Stimulated activated CD8-positive, alpha-beta memory T cell treated with anti-CD3 and anti-CD28 coated beads, Interleukin-4, amount 100 ng/mL, for 48 hours (primary cell): ENCODE measurements around the gene NR2F1-AS1.
"Not testable (repeated sequence)": the region's sequence is repeated elsewhere in the genome, so short reads cannot be mapped to it uniquely, and the experiment has no call there.

Experiments used
- DNase-seq: peaks from one replicate; pipeline ENCODE4 v3.0.0-alpha.2; 2020

The NR2F1-AS1 gene

DNA sequence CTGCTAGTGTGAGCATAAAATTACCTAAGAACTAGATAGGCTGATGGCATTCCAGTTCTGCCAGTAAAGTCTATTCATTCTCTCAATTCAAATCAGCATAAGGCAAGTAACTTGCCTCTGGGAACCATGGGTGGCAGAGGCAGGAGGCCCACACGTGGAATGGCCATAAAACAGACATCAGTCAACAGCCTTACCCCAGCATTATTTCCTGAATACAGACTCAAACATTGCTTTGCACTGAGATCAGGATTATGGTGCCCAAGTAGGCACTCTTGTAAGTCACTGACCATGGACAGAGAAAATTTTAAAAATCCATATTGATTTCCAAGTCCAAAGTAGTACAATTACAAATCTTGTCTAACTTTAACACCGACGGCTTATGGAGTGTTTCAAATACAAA, 157.7 kb downstream of the NR2F1-AS1 start:
- no peak for DNase-seq

DNA sequence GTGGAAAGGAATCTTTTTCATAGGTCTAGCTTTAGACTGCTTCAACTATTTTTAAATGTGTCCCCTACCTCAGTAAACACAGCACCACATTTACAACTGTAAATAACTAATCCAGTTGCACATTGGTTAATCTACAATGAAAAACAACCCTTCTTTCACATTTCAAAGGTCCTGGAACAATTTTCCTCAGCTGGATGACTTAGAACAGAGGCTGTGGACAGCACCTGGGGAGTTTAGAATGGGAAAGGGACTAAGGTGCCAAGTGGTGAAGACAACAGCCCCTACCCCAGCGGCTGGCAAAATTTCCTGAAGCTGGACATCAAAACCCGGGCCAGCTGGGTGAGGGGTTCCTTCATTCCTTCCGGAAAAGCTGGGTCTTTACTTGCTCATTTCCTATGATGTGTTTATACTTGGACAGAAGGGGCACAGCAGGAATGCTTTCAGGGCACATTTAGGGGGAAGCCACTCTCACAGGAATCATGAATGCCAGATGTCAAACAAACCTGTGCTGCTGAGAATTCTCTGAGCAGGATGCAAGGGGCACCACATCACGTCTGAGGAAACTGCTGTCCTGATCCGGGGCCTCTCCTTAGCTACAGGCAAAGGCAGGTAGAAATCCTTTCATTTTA, 158.3 kb downstream of the NR2F1-AS1 start:
- no peak for DNase-seq

- no peak for DNase-seq
Measured at GRCh38 chr5:93421987-93422401, 159.0 kb downstream of the NR2F1-AS1 start.

DNA sequence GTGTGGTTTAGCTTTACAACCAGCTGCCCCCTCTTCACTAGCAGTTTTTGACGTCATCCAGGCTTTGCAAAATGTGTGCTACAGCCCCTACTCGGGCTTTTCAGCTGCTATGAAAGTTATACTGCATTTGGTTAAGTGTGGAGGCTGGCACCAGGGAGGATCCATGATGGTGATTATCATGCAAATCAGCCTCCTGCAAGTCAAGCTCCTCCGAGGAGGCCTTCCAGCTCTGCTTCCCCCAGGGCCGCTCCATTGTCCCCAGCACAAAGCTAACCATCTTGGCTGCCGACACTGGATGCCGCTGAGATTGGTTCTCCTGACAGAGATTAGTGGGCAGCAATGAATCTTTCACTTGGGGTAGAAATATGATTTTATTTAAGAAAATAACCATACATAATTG, 159.6 kb downstream of the NR2F1-AS1 start:
- DNase-seq: no peak

DNA sequence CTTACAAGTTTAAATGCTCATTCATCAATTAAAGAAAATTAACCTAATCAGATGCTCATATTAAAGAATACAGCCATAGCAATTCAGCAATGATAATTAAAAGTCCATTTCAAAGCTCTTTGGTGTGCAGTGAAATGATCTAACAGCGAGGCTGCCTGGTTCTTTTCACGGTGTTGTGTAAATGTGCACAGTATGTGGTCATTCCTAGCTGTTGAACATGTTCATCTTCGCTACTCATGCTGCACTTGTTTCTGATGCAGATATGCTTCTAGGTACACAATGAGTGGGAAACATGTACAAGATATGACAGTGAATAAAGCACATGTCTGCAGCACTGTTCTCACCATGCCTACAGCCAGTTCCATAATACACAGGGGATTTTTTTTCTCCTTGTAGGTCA, 163.5 kb downstream of the NR2F1-AS1 start:
- DNase-seq: no peak

GRCh38 chr5:93415819-93416218, 165.2 kb downstream of the NR2F1-AS1 start:
- no peak for DNase-seq

- no peak for DNase-seq
Measured at GRCh38 chr5:93411716-93412115, 169.3 kb downstream of the NR2F1-AS1 start.

DNA sequence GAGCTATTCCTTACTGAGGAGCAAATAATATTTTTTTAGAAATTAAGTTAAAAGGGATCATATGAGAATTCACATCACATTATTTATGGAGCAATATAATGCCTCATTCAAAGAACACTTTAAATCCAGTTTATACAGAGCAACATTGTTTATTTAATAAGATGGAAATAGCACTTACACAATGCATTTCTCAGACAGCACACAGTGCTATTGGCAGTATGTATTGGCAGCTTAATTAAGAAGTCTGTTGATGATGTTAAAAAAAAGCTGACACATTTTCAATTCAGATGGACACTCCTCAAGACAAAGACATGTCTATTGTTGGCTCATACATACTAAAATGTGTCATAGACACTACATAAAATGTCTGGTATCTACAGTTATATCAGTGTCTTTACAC, 171.3 kb downstream of the NR2F1-AS1 start:
- no peak for DNase-seq

DNA sequence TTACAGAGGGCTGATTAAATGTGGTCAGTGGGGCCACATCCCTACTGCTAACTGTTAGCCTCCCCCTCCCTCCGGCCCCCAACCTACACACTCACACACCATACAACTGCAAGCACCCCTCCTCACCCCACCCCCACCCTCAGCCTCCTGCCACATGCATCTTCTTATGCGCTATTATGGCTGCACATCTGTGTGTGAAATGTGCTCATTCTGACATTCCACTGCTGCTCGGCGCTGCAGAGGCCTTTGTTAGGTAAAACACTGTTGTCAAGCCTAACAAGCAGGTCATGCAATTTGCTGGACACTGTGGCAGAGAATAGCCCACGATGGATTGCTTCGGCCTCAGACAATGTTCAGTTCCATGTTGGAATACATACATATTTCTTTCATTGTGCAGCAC, 173.6 kb downstream of the NR2F1-AS1 start:
- DNase-seq: no peak

DNA sequence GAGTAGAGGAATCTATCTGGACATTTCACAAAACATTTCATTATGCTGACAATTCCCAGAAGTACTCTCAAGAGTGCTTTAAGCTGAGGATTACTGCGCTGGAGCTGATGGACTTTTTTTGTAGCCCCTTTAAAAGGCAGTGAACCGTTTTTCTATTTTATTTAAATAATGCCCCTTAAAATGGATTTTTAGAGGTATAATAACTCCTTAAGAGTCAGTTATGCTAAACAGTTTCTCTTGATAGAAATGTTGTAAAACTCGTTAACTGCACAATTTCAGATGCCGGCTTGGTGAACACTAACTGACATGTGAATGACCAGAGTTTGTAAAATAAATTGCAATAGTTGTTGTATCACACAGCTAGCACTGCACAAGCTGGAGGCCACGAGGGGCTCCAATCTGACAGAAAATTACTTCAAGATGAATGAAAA, 174.0 kb downstream of the NR2F1-AS1 start:
- DNase-seq: no peak

- no peak for DNase-seq
Measured at GRCh38 chr5:93404246-93404645, 176.8 kb downstream of the NR2F1-AS1 start.

- DNase-seq: no peak
Measured at GRCh38 chr5:93403141-93403928, 177.7 kb downstream of the NR2F1-AS1 start.

GRCh38 chr5:93402451-93402850, 178.6 kb downstream of the NR2F1-AS1 start:
- DNase-seq: no peak

GRCh38 chr5:93401634-93402213, 179.3 kb downstream of the NR2F1-AS1 start:
- DNase-seq: no peak

DNA sequence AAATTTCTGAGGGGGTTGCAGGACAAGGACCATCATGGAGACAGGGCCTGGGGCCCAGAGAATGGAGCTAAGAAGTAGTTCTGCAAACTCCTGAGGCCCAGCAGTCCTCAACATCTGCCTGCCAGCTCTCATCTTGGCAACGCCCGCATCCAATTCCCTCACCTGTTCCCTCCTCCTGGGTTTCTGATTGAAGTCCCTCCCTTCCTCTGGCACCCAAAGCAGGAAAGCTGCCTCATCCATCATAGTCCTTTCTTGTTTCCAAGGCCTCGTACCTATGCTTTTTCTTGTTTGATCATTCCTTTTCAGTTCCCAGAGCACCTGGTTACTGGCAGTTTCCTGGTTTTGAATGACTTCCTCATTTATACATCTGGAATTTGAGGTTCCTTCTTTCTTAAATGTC, 181.3 kb downstream of the NR2F1-AS1 start:
- no peak for DNase-seq

GRCh38 chr5:93395971-93396379, 185.0 kb downstream of the NR2F1-AS1 start:
- no peak for DNase-seq

DNA sequence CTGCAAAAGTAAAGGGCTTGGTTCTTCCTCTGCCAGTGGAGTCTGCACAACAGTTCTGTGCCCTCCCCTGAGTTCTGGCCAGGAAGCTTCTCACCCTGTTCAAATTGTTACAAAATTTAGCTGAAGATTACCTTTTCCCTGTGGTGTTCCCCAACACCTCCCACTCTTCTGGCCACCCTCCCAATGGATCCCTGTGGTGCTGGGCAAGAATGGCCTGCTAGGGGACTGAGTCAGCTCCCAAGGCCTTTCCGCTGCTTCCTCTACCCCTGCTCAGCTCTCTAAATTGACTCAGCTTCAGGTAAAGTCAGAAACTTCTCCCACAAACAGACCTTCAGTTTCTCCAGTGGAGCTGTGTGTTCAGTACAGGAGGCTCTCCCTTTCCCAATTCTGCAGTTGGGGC, 186.0 kb downstream of the NR2F1-AS1 start:
- DNase-seq: no peak

- DNase-seq: no peak
Measured at GRCh38 chr5:93394301-93394700, 186.7 kb downstream of the NR2F1-AS1 start.

DNA sequence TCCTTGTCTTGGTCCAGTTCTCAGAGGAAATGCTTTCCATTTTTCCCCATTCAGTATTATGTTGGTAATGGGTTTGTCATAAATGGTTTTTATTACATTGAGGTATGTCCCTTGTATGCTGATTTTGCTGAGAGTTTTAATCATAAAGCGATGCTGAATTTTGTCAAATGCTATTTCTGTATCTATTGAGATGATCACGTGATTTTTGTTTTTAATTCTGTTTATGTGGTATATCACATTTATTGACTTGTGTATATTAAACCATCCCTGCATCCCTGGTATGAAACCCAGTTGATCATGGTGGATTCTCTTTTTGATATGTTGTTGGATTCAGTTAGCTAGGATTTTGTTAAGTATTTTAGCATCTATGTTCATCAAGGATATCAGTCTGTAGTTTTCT, 189.8 kb downstream of the NR2F1-AS1 start:
- not testable (repeated sequence) for DNase-seq

DNA sequence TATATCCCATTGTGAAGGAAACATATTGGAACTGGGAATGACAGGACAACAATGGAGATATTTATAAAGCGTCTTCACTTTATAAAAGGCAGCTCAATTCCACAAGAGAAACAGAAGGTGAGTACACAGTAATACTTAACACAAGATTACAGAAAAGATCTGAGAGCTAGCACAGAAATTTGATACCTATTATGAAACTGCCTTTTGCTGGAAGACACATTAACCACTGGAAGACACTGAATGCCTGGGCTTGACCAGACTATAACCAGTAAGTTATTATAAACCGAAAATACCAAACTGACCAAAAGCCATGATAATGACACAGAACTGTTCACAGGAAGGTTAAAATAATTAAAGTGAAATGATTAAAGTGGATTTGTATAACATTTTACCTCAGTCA, 195.4 kb downstream of the NR2F1-AS1 start:
- DNase-seq: no peak

- DNase-seq: no peak
Measured at GRCh38 chr5:93384995-93385394, 196.0 kb downstream of the NR2F1-AS1 start.

DNA sequence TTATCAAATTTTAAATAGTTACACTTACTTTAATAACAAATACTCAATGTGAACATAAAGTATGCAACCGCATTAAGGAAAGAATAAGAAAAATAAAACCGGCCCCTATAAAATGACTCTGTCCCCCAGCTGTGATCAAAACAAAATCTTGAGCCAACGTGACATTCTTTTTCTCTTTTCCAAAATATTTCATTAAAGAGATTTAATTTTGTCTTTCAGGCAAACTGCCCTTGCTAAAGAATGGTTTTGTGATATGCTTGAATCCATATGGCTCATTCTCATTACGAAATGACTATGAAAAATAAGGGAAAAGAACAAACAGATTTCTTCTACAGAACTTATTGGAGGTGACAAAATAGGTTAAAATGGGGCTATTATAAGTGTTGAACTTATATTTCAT, 197.0 kb downstream of the NR2F1-AS1 start:
- no peak for DNase-seq

DNA sequence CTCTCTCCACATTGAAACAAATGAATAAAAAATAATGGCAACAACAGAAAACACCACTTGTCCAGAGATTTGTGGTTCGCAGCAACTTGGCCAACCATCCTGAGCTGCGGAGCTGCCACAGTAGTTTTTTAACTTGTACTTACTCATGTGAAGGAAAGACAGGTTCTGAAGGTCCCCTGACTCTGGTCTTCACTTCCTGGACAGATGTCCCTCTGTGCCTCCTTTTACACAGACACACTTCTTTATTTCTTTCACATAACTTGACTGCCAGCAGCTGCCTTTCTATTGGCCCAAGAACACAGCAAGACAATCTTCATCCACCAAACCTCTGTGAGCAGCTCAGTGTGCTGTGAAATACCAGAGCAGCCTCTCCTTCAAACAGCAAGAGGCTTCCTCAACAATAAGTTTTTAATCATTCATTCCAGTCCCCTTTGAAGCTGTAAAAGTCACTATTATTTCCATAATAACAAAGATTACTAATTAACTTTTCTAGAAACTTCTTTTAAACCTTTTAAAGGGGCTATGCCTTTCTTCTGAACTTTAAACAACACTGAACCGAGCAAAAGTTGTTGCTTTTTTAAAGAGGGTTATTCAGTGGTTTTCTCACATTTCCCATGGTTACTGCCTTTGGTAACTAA, 198.7 kb downstream of the NR2F1-AS1 start:
- no peak for DNase-seq

DNA sequence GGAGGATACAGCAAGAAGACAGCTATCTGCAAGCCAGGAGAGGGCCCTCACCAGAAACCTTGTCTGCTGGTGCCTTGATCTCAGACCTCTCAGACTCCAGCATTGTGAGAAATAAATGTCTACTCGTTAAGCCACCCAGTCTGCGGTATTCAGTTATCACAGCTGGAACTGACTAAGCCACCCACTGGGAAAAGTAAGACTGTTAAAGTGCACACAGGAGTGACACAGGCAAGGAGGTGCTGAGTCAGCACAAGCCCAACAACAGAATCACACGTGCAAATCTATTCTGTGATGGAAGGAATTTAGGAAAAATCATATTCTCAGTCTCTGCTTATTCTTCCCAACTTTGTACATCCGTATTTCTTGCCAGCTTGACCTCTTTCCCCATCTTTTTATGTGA, 200.0 kb downstream of the NR2F1-AS1 start:
- DNase-seq: no peak
